Heart left ventricle (tissue), 16 donors: ENCODE results near the gene ABCC5. TPM values are rescaled to one million over a fixed set of nuclear protein-coding genes. Genes with fewer than 3 reads are reported as not detected.

Experiments used
- ATAC-seq, 4 donors: fragments of 200-7000 bp; cut with Tn5 transposase; one replicate each; pipeline ENCODE4 v1.9.1; 2020 to 2022; ENCODE audit warnings: moderate library complexity in 4 of 4, mild to moderate bottlenecking in 3 of 4, moderate number of reproducible peaks in 1 of 4
- DNase-seq, 5 donors: peaks; one replicate each; pipeline ENCODE4 v3.0.0-alpha.2; 2020
- H3K27ac ChIP-seq, 12 donors: fragments of 200-600 bp; sonication (generic) in 4 of 12; one replicate each; pipeline versions ENCODE4 v1.5.0 to v1.8.0; 2016 to 2022; ENCODE audit warnings: mild to moderate bottlenecking in 2 of 12
- H3K27me3 ChIP-seq, 9 donors: fragments of 200-600 bp; sonication (generic) in 2 of 9; one replicate each; pipeline versions ENCODE4 v1.5.1 to v1.8.0; 2016 to 2022; ENCODE audit warnings: mild to moderate bottlenecking in 3 of 9
- H3K36me3 ChIP-seq, 9 donors: fragments of 200-600 bp; sonication (generic) in 2 of 9; one replicate each; pipeline versions ENCODE4 v1.5.0 to v1.8.0; 2018 to 2022; ENCODE audit warnings: mild to moderate bottlenecking in 2 of 9
- H3K4me1 ChIP-seq, 12 donors: fragments of 200-600 bp; sonication (generic) in 4 of 12; one replicate each; pipeline versions ENCODE4 v1.5.0 to v1.8.0; 2016 to 2022; ENCODE audit warnings: mild to moderate bottlenecking in 3 of 12
- H3K4me3 ChIP-seq, 12 donors: fragments of 200-600 bp; sonication (generic) in 4 of 12; one replicate each; pipeline versions ENCODE4 v1.5.0 to v1.8.0; 2017 to 2022; ENCODE audit warnings: mild to moderate bottlenecking in 9 of 12, moderate library complexity in 4 of 12
- H3K9me3 ChIP-seq, 12 donors: fragments of 200-600 bp; sonication (generic) in 4 of 12; one replicate each; pipeline versions ENCODE4 v1.5.0 to v1.8.0; 2016 to 2022; ENCODE audit warnings: mild to moderate bottlenecking in 1 of 12
- CTCF ChIP-seq, 12 donors: fragments of 200-600 bp; sonication (generic) in 4 of 12; IDR thresholded peaks; one replicate each; pipeline versions ENCODE4 v1.5.0 to v1.8.0; 2018 to 2022; ENCODE audit warnings: antibody characterized with exemption in 12 of 12, mild to moderate bottlenecking in 5 of 12
- POLR2A ChIP-seq, 2 donors: fragments of 450-650 bp; IDR thresholded peaks; one replicate each; pipeline ENCODE4 v1.6.1; 2017; ENCODE audit warnings: antibody characterized with exemption in 2 of 2, mild to moderate bottlenecking in 2 of 2, moderate library complexity in 2 of 2
- WGBS, 4 donors: extraction: QIAGEN DNeasy Blood & Tissue Kit in 2 of 4; methylation state at CpG; one replicate each; pipeline versions ENCODE4 v1.1.5 to v1.1.7; 2013 to 2018; 5-methylcytosine and 5-hydroxymethylcytosine counted together
- intact Hi-C, 10 donors: fragments of 100-400 bp; cut with DNase I; formaldehyde crosslinking; loops; one replicate each; pipeline versions ENCODE4 v1.11.1 to v1.14.2; 2022
- long read RNA-seq, 3 donors: library from polyadenylated mRNA; unstranded; transcript quantifications; one replicate each; pipeline ENCODE4 v2.0.0, GENCODE V29; 2020 to 2021
- polyA plus RNA-seq, 2 donors: library from polyadenylated mRNA; stranded (reverse); fragments of 200-250 nt; gene quantifications; one replicate each; pipeline ENCODE4 v1.2.3, GENCODE V29; 2013
- total RNA-seq, 9 donors: library from RNA; depleted of rRNA in 2 of 9; stranded (reverse); fragments of >200 nt in 2 of 9; fragmentation: NEBNext Ultra II Directional in 3 of 9; extraction: Animal tissue kit (Norgen Biotek cat#: 25700) in 3 of 9; gene quantifications; one replicate each; pipeline versions ENCODE4 v1.1.0 to v1.2.4, GENCODE V29; 2016 to 2023
- donor health status: ischemic (EF 13 %, LVEDD 7.1; RV severe dilation, severe dysfunction).
- donor health status: healthy with polysubstance abuse.
- donor health status: DM: no; HTN: yes; CAD: no.
- donor health status: DM: no; HTN: no; CAD: no.
- donor health status: ischemic (EF 25% LVEDD 6.9; RV normal size, moderate dysfunction).
- donor health status: ischemic (EF 25% LVEDD 5.7; RV mildly dilated, moderate dysfunction).
- donor health status: healthy.
- donor health status: DM: yes; HTN: yes; CAD: no.
- donor health status: ischemic (EF 35%, LVEDD 5.7; RV mildly dilated, moderate dysfunction).
- donor health status: nonischemic (EF 11% LVEDD 7.7; RV severe dilation, severe dysfunction).
- donor health status: DM: yes; HTN: yes; CAD: no.
- donor health status: PGD.
- donor health status: ischemic (EF 29% LVEDD 5.4; RV normal size, mild dysfunction).
- donor health status: nonischemic (EF 23%, LVEDD 6.1; RV moderate dilation, normal function).

ABCC5 gene
- 10 to 100 TPM; 20.8 to 61.7 (median 34.3) TPM for total RNA-seq
- polyA plus RNA-seq = 10 to 100 TPM; 16.4 to 30.9 TPM
- long read RNA-seq, donor 1, full-length matches to known transcripts = 32 of 74 reads
- long read RNA-seq, donor 1, partial matches to known transcripts = 23 of 74 reads
- long read RNA-seq, donor 1, other reads (novel, unspliced or antisense) = 19 of 74 reads
- long read RNA-seq, donor 2, full-length matches to known transcripts = 63 of 191 reads
- long read RNA-seq, donor 2, partial matches to known transcripts = 65 of 191 reads
- long read RNA-seq, donor 2, other reads (novel, unspliced or antisense) = 63 of 191 reads
- long read RNA-seq, donor 3, full-length matches to known transcripts = 32 of 55 reads
- long read RNA-seq, donor 3, partial matches to known transcripts = 10 of 55 reads
- long read RNA-seq, donor 3, other reads (novel, unspliced or antisense) = 13 of 55 reads

- 0 to 1% (median 0%) methylated on average over 32 to 55 of the region's 55 CpGs for WGBS, 4 donors
- Histone ChIP-seq H3K27me3 (no peaks in the 10 kb centered on the region), H3K4me1 (peaks cover 0 to 29% (median 15%) of the 10 kb centered on the region in 12 donors), H3K27ac (peak within 1 kb of the TSS; percentile 71 to 93 (median 84)), H3K4me3 (peak within 1 kb of the TSS; percentile 59 to 99 (median 89)), H3K36me3 (peaks cover 0 to 12% (median 10%) of the 10 kb centered on the region in 9 donors), H3K9me3 (no peaks in the 10 kb centered on the region)
- ATAC-seq (peak; percentile 96 to 98 (median 98)), DNase-seq (peak; percentile 94 to 97 (median 96))
- intact Hi-C loops = loop anchor here in 8 of 10 donors (2.0 to 10.0 kb wide), 9 partner anchors 114 to 279 kb away; partner anchors contain the start of genes ALG3 (in 4 of the 8), EEF1AKMT4 (in 4 of the 8), EIF2B5 (in 4 of the 8) and PSMD2 (in 1 of the 8)
- TF ChIP-seq CTCF (IDR thresholded peaks at IDR 0.05) (peak in 9 of 12 donors; percentile 3 to 54 (median 41)), POLR2A (IDR thresholded peaks at IDR 0.05) (peak in 1 of 2 donors; percentile 67)
Measured at GRCh38 chr3:184017672-184018423, at the start of gene ABCC5. Gene ABCC5, minus strand, starts transcription at chr3:184017884. Its CDS starts 3,492 bp downstream, at chr3:184014392.

- intact Hi-C loops = no loop called here
- TF ChIP-seq CTCF (IDR thresholded peaks at IDR 0.05) = no peak
- TF ChIP-seq POLR2A (IDR thresholded peaks at IDR 0.05) = no peak
- 85 to 88% (median 88%) methylated on average over 2 of the region's 2 CpGs for WGBS, 4 donors
- no peak for ATAC-seq
- no peaks in the 10 kb centered on the region for H3K4me1 ChIP-seq
- H3K27me3 ChIP-seq = peaks cover 0 to 6% (median 0%) of the 10 kb centered on the region in 9 donors
- H3K36me3 ChIP-seq = no peaks in the 10 kb centered on the region
- no peak overlapping the region for H3K4me3 ChIP-seq
- H3K27ac ChIP-seq = no peak overlapping the region
- peaks cover 0 to 9% (median 0%) of the 10 kb centered on the region in 12 donors for H3K9me3 ChIP-seq
- DNase-seq = no peak
Measured at GRCh38 chr3:184066211-184066610, 48.5 kb upstream of the ABCC5 start.

- Histone ChIP-seq H3K9me3 (no peaks in the 10 kb centered on the region), H3K27me3 (peaks cover 0 to 6% (median 0%) of the 10 kb centered on the region in 9 donors), H3K4me3 (no peak overlapping the region), H3K4me1 (no peaks in the 10 kb centered on the region), H3K36me3 (no peaks in the 10 kb centered on the region), H3K27ac (no peak overlapping the region)
- intact Hi-C loops = no loop called here
- ATAC-seq = no peak
- TF ChIP-seq CTCF (IDR thresholded peaks at IDR 0.05) (no peak), POLR2A (IDR thresholded peaks at IDR 0.05) (no peak)
- DNase-seq = no peak
Measured at GRCh38 chr3:184062637-184063036, 45.0 kb upstream of the ABCC5 start.

- H3K27ac ChIP-seq = no peak overlapping the region
- intact Hi-C loops = no loop called here
- DNase-seq = no peak
- WGBS, 4 donors = 48 to 58% (median 53%) methylated on average over 7 of the region's 7 CpGs
- no peaks in the 10 kb centered on the region for H3K36me3 ChIP-seq
- H3K4me3 ChIP-seq = no peak overlapping the region
- no peak for ATAC-seq
- no peaks in the 10 kb centered on the region for H3K4me1 ChIP-seq
- H3K9me3 ChIP-seq = no peaks in the 10 kb centered on the region
- TF ChIP-seq POLR2A (IDR thresholded peaks at IDR 0.05) (no peak), CTCF (IDR thresholded peaks at IDR 0.05) (no peak)
- peaks cover 0 to 6% (median 0%) of the 10 kb centered on the region in 9 donors for H3K27me3 ChIP-seq
Measured at GRCh38 chr3:184059424-184059823, 41.7 kb upstream of the ABCC5 start.
